Measurements from ENCODE around the gene CEP126.

- TF ChIP-seq CTCF (conservative IDR thresholded peaks at IDR 0.05) (no peak), ZFX (IDR thresholded peaks at IDR 0.05) (no peak)
These were observed 33.2 kb upstream of the CEP126 start for GRCh38 chr11:101881586-101881985.
